ENCODE measurements around the gene ARFGEF3.
"Not testable (repeated sequence)": the region's sequence is repeated elsewhere in the genome, so short reads cannot be mapped to it uniquely, and the experiment has no call there.

Gene ARFGEF3

DNA sequence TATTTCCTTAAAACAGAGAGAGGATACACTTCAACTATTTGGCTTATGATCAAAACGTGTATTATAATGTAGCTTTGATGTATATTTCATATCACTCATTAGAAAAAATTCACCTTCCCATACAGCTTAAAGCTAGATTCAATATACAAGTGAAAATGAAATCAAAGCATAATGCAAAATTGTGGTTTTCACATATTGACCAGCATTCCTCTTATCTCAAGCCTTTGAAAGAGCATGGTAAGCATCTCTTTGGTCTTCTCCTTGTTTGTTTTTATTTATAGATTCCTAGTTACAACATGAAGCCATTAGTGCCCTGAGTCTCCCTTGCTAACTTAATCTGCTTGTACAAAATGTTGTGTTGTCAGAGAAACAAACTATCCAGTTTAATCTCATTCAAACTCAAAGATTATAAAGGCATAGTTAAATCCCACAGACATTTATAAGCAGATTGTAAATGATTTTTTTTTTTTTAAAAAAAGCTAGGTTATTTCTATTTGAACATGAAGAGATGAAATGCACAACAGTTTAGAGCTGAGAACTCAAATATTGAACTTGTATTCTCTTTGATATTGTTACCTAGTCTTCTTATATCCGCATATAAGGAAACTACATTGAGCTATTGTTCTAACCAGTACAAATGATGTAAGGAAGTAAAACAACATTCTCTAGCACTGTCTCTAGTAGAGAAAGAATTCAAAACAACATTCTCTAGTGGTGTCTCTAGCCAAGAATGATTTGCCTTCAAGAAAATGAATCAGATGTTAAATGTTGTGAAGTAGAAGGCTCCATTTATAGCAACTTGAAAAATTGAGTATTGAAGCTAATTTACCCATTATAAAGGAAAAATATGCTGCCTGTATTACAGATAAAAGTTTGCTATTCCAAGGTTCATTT, 184.8 kb downstream of the ARFGEF3 start:
- no peak overlapping the region for H3K4me3 ChIP-seq (ENCODE audit: low read depth, low read length)
- TF ChIP-seq CTCF (IDR thresholded peaks at IDR 0.05; ENCODE audit: control insufficient read depth, extremely low read depth, insufficient read depth): no peak
- no peak for DNase-seq (ENCODE audit: low read depth)

DNA sequence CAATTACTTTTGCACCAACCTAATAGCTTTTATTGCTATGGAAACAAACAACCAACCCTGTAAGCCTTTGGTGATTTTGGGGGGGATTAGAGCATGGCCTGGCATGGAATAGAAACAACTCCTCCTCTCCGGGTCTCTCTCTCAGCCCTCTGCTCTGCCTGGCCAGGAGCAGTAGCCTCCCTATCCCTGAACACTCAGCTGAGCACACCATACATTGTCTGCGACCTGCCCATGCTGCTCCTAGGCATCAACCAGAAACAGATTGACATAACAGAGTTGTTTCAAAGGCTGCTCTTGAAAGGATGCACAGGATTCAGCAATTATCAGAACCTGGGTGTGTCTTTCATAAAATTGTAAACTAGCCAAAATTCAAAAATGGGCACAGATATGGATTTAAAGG, 186.1 kb downstream of the ARFGEF3 start:
- H3K4me3 ChIP-seq (ENCODE audit: low read depth, low read length): no peak overlapping the region
- TF ChIP-seq CTCF (IDR thresholded peaks at IDR 0.05; ENCODE audit: control insufficient read depth, extremely low read depth, insufficient read depth): no peak
- DNase-seq (ENCODE audit: low read depth): no peak

- no peak for TF ChIP-seq CTCF (IDR thresholded peaks at IDR 0.05; ENCODE audit: control insufficient read depth, extremely low read depth, insufficient read depth)
- no peak overlapping the region for H3K4me3 ChIP-seq (ENCODE audit: low read depth, low read length)
- no peak for DNase-seq (ENCODE audit: low read depth)
Measured at GRCh38 chr6:138349891-138350290, 188.2 kb downstream of the ARFGEF3 start.

DNA sequence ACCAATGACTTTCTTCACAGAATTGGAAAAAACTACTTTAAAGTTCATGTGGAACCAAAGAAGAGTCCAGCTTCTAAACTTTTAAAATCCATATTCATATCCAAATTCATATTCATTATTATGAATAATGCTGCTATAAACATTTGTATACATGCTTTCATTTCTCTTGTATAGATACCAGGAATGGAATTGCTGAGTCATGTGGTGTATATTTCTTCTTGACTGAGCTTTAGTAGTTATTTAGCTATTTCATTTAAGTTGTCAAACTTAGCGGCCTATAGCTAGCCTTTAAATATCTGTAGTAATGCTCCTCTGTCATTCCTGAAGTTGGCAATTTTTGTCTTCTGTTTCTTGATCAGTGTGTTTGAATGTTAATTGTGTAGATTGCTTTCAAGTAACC, 196.2 kb downstream of the ARFGEF3 start:
- DNase-seq (ENCODE audit: low read depth): no peak
- no peak for TF ChIP-seq CTCF (IDR thresholded peaks at IDR 0.05; ENCODE audit: control insufficient read depth, extremely low read depth, insufficient read depth)
- no peak overlapping the region for H3K4me3 ChIP-seq (ENCODE audit: low read depth, low read length)

GRCh38 chr6:138368684-138369083, 206.9 kb downstream of the ARFGEF3 start:
- not testable (repeated sequence) for DNase-seq (ENCODE audit: low read depth); H3K4me3 ChIP-seq (ENCODE audit: low read depth, low read length)

- no peak for DNase-seq (ENCODE audit: low read depth)
- TF ChIP-seq CTCF (IDR thresholded peaks at IDR 0.05; ENCODE audit: control insufficient read depth, extremely low read depth, insufficient read depth): no peak
- no peak overlapping the region for H3K4me3 ChIP-seq (ENCODE audit: low read depth, low read length)
Measured at GRCh38 chr6:138370631-138371451, 209.1 kb downstream of the ARFGEF3 start.

DNA sequence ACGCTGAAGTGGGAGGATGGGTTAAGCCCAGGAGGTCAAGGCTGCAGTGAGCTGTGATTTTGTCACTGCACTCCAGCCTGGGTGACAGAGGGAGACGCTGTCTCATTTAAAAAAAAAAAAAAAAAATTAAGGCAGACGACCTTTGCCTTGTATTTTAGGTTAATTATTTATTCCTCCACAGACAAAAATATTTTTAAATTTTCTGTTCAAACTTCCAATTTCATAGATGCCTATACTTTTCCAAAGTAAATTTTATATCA, 209.6 kb downstream of the ARFGEF3 start:
- TF ChIP-seq CTCF (IDR thresholded peaks at IDR 0.05; ENCODE audit: control insufficient read depth, extremely low read depth, insufficient read depth): no peak
- no peak overlapping the region for H3K4me3 ChIP-seq (ENCODE audit: low read depth, low read length)
- DNase-seq (ENCODE audit: low read depth): no peak
